ENCODE measurements around the gene SPRR3. TPM values are rescaled to one million over a fixed set of nuclear protein-coding genes. Genes with fewer than 3 reads are reported as not detected.
"Not testable (repeated sequence)": the region's sequence is repeated elsewhere in the genome, so short reads cannot be mapped to it uniquely, and the experiment has no call there.

Gene SPRR3
- total RNA-seq, 2 experiments from 2014 or later: not detected

DNA sequence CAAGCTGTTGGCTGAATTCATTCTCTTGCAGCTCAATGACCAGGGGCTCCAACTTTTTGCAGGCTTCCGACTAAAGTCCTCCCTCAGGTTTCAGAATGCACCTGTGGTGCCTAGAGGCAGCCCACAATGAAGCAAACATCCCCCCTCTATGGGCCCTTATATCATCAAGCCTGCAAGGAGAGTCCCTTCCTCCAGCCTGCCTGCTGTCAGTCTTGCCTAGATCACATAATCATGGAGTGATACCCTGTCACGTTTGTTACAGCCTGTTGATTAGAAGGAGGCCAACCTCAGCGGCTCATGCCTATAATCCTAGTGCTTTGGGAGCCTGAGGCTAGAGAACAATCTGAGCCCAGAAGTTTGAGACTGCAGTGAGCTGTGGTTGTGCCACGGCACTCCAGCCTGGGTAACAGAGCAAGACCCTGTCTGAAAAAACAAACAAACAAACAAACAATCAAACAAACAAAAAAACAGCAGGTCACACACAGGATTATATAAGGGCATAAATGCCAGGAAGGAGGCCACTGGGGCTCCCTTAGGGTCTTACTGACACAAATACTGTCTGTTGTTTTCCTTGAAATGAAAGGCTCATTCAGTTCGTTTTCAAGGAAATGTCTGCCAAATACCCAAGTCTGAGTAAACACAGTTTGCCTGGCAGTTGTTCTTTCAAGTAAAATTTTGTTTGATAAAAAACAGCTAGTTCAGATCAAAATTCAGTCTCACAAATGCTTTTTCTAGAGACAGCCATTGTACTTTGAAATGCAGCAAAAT, 4.7 kb upstream of the SPRR3 start:
- H3K27me3 Mint-ChIP-seq: peaks cover 18% of the 10 kb centered on the region
- H3K36me3 Mint-ChIP-seq (ENCODE audit: low read depth): no peaks in the 10 kb centered on the region
- H3K9me3 Mint-ChIP-seq: no peaks in the 10 kb centered on the region
- POLR2A ChIA-PET: no interaction called here
- H3K4me1 Mint-ChIP-seq: no peaks in the 10 kb centered on the region
- CTCF ChIA-PET: no interaction called here
- H3K4me3 Mint-ChIP-seq: no peak overlapping the region
- no peak for DNase-seq
- H3K27ac Mint-ChIP-seq: no peak overlapping the region

DNA sequence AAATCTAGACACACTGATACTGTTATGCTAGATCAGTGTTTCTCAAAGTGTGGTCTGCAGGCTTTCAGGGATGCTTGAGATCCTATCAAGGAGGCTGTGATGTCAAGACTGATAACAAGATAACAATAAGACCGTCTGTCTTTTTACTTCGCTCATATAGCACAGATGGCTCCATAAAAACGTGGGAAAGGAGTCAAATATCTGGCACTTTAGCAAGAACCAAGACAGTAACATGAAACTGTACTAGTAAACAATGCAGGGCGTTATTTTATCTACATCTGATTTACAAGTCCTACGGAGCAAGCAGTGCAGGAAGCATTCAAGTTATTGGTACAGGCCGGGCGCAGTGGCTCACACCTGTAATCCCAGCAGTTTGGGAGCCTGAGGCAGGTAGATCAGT, 3.6 kb upstream of the SPRR3 start:
- Mint-ChIP-seq H3K36me3 (ENCODE audit: low read depth) (no peaks in the 10 kb centered on the region), H3K4me3 (no peak overlapping the region), H3K27me3 (peaks cover 19% of the 10 kb centered on the region), H3K4me1 (no peaks in the 10 kb centered on the region), H3K27ac (no peak overlapping the region), H3K9me3 (no peaks in the 10 kb centered on the region)
- CTCF ChIA-PET: no interaction called here
- no peak for DNase-seq
- POLR2A ChIA-PET: no interaction called here

DNA sequence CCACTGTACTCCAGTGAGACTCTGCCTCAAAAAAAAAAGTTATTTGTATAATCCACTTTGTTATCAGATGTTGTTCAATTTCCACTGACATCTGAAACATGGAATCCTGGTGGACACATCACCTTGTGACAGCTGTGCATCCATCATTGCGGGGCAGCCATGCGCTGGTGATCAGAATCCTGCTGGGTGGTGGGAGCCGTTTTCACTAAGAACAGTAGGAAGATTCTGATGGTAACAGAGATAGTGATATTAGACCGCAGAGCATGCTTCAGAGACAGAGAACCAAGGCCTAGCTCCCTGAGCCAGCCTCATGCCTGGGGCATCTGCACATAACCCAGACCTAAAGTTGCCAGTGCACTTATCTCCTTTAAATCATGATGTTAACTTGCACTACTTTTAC, 3.1 kb upstream of the SPRR3 start:
- no peak overlapping the region for H3K27ac Mint-ChIP-seq
- no peak overlapping the region for H3K4me3 Mint-ChIP-seq
- no peak for DNase-seq
- CTCF ChIA-PET: no interaction called here
- H3K36me3 Mint-ChIP-seq (ENCODE audit: low read depth): no peaks in the 10 kb centered on the region
- POLR2A ChIA-PET: no interaction called here
- peaks cover 15% of the 10 kb centered on the region for H3K27me3 Mint-ChIP-seq
- H3K9me3 Mint-ChIP-seq: no peaks in the 10 kb centered on the region
- H3K4me1 Mint-ChIP-seq: no peaks in the 10 kb centered on the region

DNA sequence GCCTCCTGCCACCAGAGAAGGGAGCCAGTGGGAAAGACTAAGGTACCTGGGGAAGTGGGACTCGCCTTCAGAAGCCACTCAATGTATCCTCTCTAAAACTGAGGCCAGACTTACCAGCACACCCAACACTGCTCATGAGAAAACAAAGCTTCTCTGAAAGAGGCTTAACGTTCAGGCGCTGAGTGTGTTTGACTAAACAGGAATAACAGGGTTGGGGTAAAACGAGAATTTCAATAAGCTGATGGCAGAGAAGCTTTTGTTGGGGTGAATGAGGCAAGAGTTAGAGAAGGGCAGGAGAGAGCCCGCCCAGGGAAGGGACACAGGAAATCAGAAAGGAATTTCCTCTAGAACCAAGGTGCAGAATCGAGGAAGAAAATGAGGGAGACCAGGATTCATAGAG, 1.7 kb upstream of the SPRR3 start:
- ChIA-PET CTCF (no interaction called here), POLR2A (no interaction called here)
- H3K4me3 Mint-ChIP-seq: no peak overlapping the region
- H3K9me3 Mint-ChIP-seq: no peaks in the 10 kb centered on the region
- DNase-seq: no peak
- H3K27me3 Mint-ChIP-seq: peaks cover 12% of the 10 kb centered on the region
- no peaks in the 10 kb centered on the region for H3K4me1 Mint-ChIP-seq
- H3K27ac Mint-ChIP-seq: no peak overlapping the region
- H3K36me3 Mint-ChIP-seq (ENCODE audit: low read depth): no peaks in the 10 kb centered on the region

DNA sequence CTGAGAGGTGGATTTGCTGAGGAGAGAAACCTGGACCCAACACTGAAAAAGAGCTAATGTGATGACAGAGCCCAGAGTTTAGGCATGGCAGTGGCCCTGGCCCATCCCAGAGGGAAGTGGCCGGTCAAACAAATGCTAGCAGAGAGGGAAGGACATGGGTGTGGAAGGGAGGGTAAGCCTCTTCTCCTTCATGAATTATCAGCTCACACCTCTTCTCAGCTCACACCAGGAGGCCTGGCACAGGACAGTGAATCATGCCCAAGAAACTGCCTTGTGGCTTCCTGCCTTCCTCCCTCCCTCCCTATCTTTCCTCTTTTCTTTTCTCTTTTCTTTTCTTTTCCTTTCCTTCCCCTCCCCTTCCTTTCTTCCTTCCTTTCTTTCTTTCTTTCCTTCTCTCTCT, 1.3 kb upstream of the SPRR3 start:
- DNase-seq: no peak
- Mint-ChIP-seq H3K27me3 (peaks cover 10% of the 10 kb centered on the region), H3K4me3 (no peak overlapping the region), H3K27ac (no peak overlapping the region), H3K4me1 (no peaks in the 10 kb centered on the region), H3K9me3 (no peaks in the 10 kb centered on the region), H3K36me3 (ENCODE audit: low read depth) (no peaks in the 10 kb centered on the region)
- POLR2A ChIA-PET: no interaction called here
- CTCF ChIA-PET: interaction anchor here (0.7 kb wide), 1 partner anchor 58 kb away, joined by 3 read pairs; no protein-coding TSS in a partner anchor

DNA sequence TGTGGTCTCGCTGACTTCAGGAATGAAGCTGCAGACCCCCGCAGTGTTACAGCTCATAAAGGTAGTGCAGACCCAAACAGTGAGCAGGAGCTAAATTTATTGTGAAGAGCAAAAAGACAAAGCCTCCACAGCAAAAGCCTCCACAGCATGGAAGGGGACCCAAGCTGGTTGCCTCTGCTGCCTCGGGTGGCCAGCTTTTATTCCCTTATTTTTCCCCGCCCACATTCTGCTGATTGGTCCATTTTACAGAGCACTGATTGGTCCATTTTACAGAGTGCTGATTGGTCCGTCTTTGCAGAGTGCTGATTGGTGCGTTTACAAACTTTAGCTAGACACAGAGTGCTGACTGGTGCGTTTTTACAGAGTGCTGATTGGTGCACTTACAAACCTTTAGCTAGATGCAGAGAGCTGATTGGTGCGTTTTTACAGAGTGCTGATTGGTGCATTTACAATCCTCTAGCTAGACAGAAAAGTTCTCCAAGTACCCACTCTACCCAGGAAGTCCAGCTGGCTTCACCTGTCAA, 9.7 kb downstream of the SPRR3 start:
- H3K36me3 Mint-ChIP-seq (ENCODE audit: low read depth); DNase-seq; H3K27ac Mint-ChIP-seq; H3K4me1 Mint-ChIP-seq; H3K27me3 Mint-ChIP-seq; POLR2A ChIA-PET; CTCF ChIA-PET; H3K9me3 Mint-ChIP-seq; H3K4me3 Mint-ChIP-seq: not testable (repeated sequence)

DNA sequence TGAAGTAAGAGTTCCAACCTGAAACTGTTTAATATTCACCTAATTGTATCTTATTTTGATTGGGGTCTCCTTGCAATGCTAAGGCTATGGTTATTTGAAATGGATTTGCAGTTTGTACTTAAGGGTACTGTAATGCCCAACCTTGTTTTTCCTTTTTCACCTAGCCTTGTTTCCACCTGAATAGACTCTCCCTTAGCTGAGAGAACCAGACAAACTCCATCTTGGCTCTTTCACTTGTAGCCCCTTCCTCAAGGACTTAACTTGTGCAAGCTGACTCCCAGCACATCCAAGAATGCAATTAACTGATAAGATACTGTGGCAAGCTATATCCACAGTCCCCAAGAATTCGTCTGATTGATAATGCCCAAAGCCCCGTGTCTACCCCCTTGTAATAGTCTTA, 20.3 kb downstream of the SPRR3 start:
- POLR2A ChIA-PET; H3K4me3 Mint-ChIP-seq; DNase-seq; H3K36me3 Mint-ChIP-seq (ENCODE audit: low read depth); H3K9me3 Mint-ChIP-seq; H3K27ac Mint-ChIP-seq; H3K4me1 Mint-ChIP-seq; CTCF ChIA-PET: not testable (repeated sequence)
- H3K27me3 Mint-ChIP-seq: peaks cover 12% of the 10 kb centered on the region

DNA sequence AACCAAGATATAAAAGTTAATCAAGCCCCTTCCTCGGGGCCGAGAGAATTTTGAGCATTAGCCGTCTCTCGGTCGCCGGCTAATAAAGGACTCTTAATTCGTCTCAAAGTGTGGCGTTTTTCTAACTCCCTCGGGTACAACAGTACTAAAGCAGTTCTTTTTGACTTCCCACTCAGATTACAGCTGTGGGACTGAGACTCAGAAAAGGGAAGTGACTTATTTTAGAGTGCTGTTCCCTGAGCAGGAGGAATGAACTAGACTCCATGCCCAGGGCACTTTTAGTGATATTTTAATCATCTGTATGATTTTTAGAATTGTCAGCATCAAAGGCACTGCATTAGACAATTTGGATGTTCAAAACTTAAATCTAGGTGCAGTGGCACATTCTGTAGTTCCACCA, 20.8 kb downstream of the SPRR3 start:
- DNase-seq; H3K36me3 Mint-ChIP-seq (ENCODE audit: low read depth); H3K4me1 Mint-ChIP-seq; H3K27ac Mint-ChIP-seq; CTCF ChIA-PET; H3K4me3 Mint-ChIP-seq; POLR2A ChIA-PET; H3K9me3 Mint-ChIP-seq: not testable (repeated sequence)
- H3K27me3 Mint-ChIP-seq: peaks cover 12% of the 10 kb centered on the region

DNA sequence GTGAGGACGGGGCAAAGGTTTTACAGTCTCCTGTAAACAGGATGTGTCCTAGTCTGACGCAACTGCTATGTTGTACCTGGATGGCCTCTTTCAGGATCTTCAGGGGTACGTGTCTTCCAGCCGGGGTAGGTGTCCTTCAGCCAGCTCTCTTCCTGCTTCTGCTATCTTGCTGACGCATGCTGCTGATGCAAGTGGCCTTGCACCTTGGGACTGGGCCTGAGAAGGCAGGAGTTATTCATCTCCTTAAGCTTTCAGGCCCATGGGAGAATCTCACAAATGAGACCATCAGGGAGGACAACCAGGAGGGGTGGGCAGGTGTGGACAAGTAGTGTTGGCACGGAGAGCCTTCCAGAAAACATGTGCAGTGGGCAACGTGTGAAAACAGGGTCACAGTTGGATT, 21.6 kb downstream of the SPRR3 start:
- ChIA-PET POLR2A (no interaction called here), CTCF (no interaction called here)
- Mint-ChIP-seq H3K4me3 (no peak overlapping the region), H3K27me3 (peaks cover 12% of the 10 kb centered on the region), H3K9me3 (no peaks in the 10 kb centered on the region), H3K36me3 (ENCODE audit: low read depth) (no peaks in the 10 kb centered on the region), H3K27ac (no peak overlapping the region), H3K4me1 (no peaks in the 10 kb centered on the region)
- no peak for DNase-seq

DNA sequence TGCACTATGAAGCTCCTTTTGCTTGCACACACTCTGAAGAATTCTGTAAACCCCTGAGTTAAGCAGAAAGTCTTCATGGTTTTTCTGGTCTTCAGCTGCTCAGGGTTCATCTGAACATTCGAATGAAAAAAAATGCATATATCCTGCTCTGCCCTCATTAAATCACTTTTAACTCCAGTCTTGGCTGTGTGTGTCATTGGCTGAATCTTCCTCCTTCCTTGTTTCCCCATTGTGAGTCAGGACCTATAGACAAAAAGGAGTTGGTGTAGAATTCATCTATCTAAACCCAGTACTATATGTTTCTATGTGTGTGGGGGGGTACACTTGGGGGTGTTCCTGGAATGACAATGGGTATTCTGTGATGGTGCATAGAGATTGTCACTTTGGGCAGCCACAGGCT, 22.9 kb downstream of the SPRR3 start:
- ChIA-PET CTCF (no interaction called here), POLR2A (no interaction called here)
- no peak overlapping the region for H3K27ac Mint-ChIP-seq

DNA sequence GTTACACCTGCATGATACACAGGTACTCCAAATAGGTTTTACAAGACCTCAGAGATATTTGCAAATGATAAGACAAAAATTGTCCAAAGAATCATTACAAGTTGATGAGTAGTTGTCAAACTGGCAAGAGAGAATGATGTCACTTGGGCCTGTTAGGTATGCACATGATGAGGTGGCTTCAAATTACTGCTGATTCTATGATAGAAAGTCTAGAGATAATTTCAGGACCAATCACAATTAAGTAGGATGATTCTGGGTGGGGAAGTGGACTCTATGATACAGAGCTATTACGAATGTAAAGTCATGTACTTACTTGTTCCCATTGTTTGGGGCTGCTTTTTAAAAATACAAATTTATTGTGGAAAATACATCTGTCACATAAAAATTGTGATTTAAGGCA, 24.2 kb downstream of the SPRR3 start:
- H3K4me1 Mint-ChIP-seq: no peaks in the 10 kb centered on the region
- no peak overlapping the region for H3K27ac Mint-ChIP-seq
- H3K9me3 Mint-ChIP-seq: no peaks in the 10 kb centered on the region
- peaks cover 6% of the 10 kb centered on the region for H3K27me3 Mint-ChIP-seq
- H3K4me3 Mint-ChIP-seq: no peak overlapping the region
- H3K36me3 Mint-ChIP-seq (ENCODE audit: low read depth): no peaks in the 10 kb centered on the region
- no peak for DNase-seq
- CTCF ChIA-PET: no interaction called here
- POLR2A ChIA-PET: no interaction called here

More for the DNA sequence above, 22.9 kb downstream of the SPRR3 start:
- Mint-ChIP-seq H3K36me3 (ENCODE audit: low read depth) (no peaks in the 10 kb centered on the region), H3K9me3 (no peaks in the 10 kb centered on the region), H3K4me1 (no peaks in the 10 kb centered on the region), H3K27me3 (peaks cover 11% of the 10 kb centered on the region), H3K4me3 (no peak overlapping the region)
- no peak for DNase-seq

DNA sequence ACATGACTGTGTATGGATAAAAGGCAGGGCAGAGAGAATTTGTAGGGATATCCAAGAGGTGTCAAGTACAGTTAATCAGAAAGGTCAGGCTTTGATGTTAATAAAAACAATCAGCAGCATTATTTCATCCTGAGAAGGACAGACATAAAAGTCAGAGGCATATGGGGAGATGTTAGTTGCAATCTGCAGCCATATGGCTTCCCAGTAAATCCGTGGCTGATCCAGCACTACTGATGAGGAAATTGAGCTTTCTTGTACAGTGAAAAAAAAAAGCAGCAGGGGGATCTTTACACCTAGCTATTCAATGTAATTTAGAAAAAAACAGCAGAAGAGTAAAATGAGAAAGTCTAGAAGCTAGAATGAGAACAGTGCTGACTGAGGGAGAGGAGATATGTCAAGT, 27.2 kb downstream of the SPRR3 start:
- Mint-ChIP-seq H3K4me1 (no peaks in the 10 kb centered on the region), H3K9me3 (no peaks in the 10 kb centered on the region), H3K27me3 (peaks cover 4% of the 10 kb centered on the region), H3K36me3 (ENCODE audit: low read depth) (no peaks in the 10 kb centered on the region), H3K27ac (no peak overlapping the region), H3K4me3 (no peak overlapping the region)
- no peak for DNase-seq
- ChIA-PET CTCF (interaction anchor here (1.1 kb wide), 1 partner anchor 260 kb away, joined by 5 read pairs; no protein-coding TSS in a partner anchor), POLR2A (no interaction called here)

DNA sequence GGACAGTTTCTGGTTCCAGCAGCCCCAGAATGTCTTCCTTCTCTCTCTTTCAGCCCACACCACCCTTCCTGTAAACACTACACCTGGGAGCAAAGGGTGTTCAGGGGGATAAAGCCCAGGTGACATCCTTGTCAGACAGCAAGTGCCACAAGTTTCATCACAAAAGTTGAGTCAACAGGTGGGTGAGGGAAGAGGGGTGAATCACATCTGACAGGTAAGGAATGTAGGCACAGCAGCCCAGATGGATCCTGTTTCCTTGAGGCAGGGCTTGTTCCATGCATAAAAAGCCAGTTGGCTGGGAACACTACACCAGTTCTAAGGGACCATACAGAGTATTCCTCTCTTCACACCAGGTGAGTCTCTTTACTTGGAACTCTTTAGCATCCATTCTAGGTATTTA, 29.3 kb downstream of the SPRR3 start, which contains the start of gene SPRR1B:
Gene SPRR1B, plus strand, starts transcription at position 309 of the 400 bp plus-strand sequence. CDS start 1,143 bp downstream, outside the sequence.
- ChIA-PET CTCF (no interaction called here), POLR2A (no interaction called here)
- H3K36me3 Mint-ChIP-seq (ENCODE audit: low read depth): no peaks in the 10 kb centered on the region

DNA sequence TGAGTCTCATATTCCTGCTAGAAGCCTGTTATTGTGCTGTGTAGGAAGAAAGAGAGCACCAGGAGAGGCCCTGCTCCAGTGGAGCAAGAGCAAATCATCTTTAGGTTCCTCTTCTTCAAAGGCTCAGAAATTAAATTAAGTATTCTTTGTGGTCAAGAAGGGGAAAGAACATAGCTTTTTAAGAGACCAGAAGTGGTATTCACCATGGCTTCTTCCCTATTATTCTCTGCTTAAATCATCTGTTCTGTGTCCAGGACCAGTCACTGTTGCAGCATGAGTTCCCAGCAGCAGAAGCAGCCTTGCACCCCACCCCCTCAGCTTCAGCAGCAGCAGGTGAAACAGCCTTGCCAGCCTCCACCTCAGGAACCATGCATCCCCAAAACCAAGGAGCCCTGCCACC, 30.5 kb downstream of the SPRR3 start:
- ChIA-PET CTCF (interaction anchor here (1.4 kb wide), 1 partner anchor 70 kb away, joined by 3 read pairs; no protein-coding TSS in a partner anchor), POLR2A (no interaction called here)
- no peaks in the 10 kb centered on the region for H3K27me3 Mint-ChIP-seq
- H3K9me3 Mint-ChIP-seq: no peaks in the 10 kb centered on the region
- no peak for DNase-seq
- H3K4me1 Mint-ChIP-seq: no peaks in the 10 kb centered on the region
- H3K36me3 Mint-ChIP-seq (ENCODE audit: low read depth): no peaks in the 10 kb centered on the region
- H3K27ac Mint-ChIP-seq: no peak overlapping the region
- no peak overlapping the region for H3K4me3 Mint-ChIP-seq

More for the DNA sequence above, 29.3 kb downstream of the SPRR3 start, which contains the start of gene SPRR1B:
- no peak for DNase-seq
- no peaks in the 10 kb centered on the region for H3K9me3 Mint-ChIP-seq
- H3K4me3 Mint-ChIP-seq: no peak within 1 kb of the TSS
- peaks cover 1% of the 10 kb centered on the region for H3K27me3 Mint-ChIP-seq
- no peaks in the 10 kb centered on the region for H3K4me1 Mint-ChIP-seq
- H3K27ac Mint-ChIP-seq: no peak within 1 kb of the TSS

All from activated CD4-positive, alpha-beta memory T cell treated with anti-CD3 and anti-CD28 coated beads, Interleukin-2, amount 10 ng/mL, durations not matched to agents 7 days and 5 days (primary cell).